ENCODE data around the gene BMP2K.

DNA sequence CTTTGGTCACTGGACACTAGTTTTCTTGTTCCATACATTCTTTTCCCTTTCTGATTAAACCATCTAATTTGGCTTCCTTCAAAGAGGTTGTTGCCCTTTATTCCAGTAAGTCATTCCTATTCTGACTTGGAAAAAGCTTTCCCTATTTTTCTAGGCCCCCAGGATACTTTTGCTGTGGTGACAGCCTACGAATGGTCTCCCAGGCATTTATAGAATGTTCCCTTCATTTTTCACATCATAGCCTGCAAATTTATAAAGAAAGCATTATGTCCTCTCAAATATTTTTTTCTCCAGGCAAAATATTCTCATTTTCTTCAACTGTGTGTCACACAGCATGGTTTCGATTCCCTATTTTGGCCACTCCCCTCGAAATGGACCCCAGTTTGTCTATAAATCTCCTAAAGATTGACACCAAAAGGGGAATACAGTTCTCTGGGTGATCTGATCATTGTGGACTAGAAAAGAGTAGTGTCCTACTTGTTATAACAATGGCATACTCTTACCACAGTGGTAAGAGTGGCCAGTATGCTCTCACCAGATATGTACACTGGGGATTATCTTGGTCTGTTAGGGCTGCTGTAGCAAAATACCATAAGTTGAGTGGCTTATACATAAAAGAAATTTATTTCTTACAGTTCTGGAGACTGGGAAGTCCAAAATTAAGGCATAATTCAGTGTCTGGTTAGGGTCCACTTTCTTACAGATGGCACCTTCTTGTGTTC is 41.5 kb upstream of the BMP2K start:
- TF ChIP-seq, protein P1, sequence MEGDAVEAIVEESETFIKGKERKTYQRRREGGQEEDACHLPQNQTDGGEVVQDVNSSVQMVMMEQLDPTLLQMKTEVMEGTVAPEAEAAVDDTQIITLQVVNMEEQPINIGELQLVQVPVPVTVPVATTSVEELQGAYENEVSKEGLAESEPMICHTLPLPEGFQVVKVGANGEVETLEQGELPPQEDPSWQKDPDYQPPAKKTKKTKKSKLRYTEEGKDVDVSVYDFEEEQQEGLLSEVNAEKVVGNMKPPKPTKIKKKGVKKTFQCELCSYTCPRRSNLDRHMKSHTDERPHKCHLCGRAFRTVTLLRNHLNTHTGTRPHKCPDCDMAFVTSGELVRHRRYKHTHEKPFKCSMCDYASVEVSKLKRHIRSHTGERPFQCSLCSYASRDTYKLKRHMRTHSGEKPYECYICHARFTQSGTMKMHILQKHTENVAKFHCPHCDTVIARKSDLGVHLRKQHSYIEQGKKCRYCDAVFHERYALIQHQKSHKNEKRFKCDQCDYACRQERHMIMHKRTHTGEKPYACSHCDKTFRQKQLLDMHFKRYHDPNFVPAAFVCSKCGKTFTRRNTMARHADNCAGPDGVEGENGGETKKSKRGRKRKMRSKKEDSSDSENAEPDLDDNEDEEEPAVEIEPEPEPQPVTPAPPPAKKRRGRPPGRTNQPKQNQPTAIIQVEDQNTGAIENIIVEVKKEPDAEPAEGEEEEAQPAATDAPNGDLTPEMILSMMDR (conservative IDR thresholded peaks at IDR 0.05; ENCODE audit: low read length), result no peak
- no peak for TF ChIP-seq EZH2phosphoT487 (IDR thresholded peaks at IDR 0.05; ENCODE audit: borderline replicate concordance)

Measured in Loucy (cell line).